GM12873 (cell line): Measurements from ENCODE around the gene LMNTD2.

ENCODE experiments used
- CTCF ChIP-seq: IDR thresholded peaks from 2 replicates; pipeline ENCODE4 v1.5.1; 2012; ENCODE audit warnings: low read depth, mild to moderate bottlenecking, moderate library complexity, low read length, control low read depth; ENCODE audit not compliant: insufficient read depth; ENCODE audit errors: missing control alignments

LMNTD2 gene

GRCh38 chr11:563066-563811 is 2.7 kb upstream of the LMNTD2 start:
- no peak for TF ChIP-seq CTCF

- TF ChIP-seq CTCF: no peak
Observed at GRCh38 chr11:562046-562645, 1.6 kb upstream of the LMNTD2 start.

GRCh38 chr11:561148-562003 is 838 bp upstream of the LMNTD2 start:
- no peak for TF ChIP-seq CTCF

GRCh38 chr11:559712-560304 is 730 bp downstream of the LMNTD2 start:
- no peak for TF ChIP-seq CTCF

- peak; percentile 29 for TF ChIP-seq CTCF
Observed at GRCh38 chr11:559020-559620, 1.4 kb downstream of the LMNTD2 start.

- no peak for TF ChIP-seq CTCF
Observed at GRCh38 chr11:558503-558902, 2.0 kb downstream of the LMNTD2 start.
